GM12892 (cell line): Measurements from ENCODE around the gene MYH14.

Experiments
- POLR2A ChIP-seq: IDR thresholded peaks from 2 replicates; pipeline ENCODE4 v1.6.1; 2011; ENCODE audit warnings: low read depth, low read length, control low read depth
- TAF1 ChIP-seq: IDR thresholded peaks from 2 replicates; pipeline ENCODE4 v1.6.1; 2011; ENCODE audit warnings: low read depth, mild to moderate bottlenecking, control low read depth, low read length, borderline replicate concordance

- no peak for TF ChIP-seq POLR2A
- TF ChIP-seq TAF1: no peak
Measured at GRCh38 chr19:50238043-50238442, 34.6 kb downstream of the MYH14 start.
